DMS79 treated with DMSO at 0.1 percent for 48 hours (cell line): ENCODE results near the gene SLC35D1.
A peak's percentile ranks its signal among the peaks of the same experiment; 100 is the strongest.

Source experiments
- DNase-seq: peaks from one replicate; lab custom pipeline; 2025; lab: John Stamatoyannopoulos, UW

Gene SLC35D1

DNA sequence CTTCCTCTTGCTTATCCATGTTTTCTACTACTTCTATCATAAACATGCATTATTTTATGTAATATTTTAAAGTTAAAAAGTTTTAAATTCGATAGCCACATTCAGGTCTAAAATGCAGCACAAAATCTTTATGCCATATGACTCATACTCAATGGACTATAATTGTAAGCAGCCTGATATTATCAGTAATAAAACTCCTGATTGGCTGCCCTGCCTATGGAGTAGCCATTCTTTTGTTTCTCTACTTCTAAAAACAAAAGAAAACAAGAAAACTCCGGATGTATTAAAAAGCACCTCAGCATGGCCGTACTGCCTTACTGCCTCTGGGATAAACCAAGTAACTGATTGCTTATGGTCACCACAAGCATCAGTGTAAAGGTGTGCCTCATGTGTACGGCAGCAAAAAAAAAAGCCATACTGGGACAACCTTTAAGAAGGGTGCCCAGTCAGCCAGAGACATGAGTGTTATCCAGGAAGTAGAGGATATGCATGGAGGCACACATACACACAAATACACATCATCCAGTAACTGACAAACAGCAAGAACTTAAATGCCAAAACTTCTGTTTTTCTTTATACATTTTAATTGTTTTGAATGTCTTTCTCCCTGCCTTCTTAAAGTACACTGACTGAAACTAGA, 9.2 kb downstream of the SLC35D1 start:
- DNase-seq, result no peak

GRCh38 chr1:67043366-67043765, 10.6 kb downstream of the SLC35D1 start:
- DNase-seq, result no peak

GRCh38 chr1:67041841-67042503, 12.0 kb downstream of the SLC35D1 start:
- DNase-seq, result no peak

- no peak for DNase-seq
Measured at GRCh38 chr1:67040405-67040804, 13.5 kb downstream of the SLC35D1 start.

GRCh38 chr1:67031859-67032247, 22.1 kb downstream of the SLC35D1 start:
- no peak for DNase-seq

DNA sequence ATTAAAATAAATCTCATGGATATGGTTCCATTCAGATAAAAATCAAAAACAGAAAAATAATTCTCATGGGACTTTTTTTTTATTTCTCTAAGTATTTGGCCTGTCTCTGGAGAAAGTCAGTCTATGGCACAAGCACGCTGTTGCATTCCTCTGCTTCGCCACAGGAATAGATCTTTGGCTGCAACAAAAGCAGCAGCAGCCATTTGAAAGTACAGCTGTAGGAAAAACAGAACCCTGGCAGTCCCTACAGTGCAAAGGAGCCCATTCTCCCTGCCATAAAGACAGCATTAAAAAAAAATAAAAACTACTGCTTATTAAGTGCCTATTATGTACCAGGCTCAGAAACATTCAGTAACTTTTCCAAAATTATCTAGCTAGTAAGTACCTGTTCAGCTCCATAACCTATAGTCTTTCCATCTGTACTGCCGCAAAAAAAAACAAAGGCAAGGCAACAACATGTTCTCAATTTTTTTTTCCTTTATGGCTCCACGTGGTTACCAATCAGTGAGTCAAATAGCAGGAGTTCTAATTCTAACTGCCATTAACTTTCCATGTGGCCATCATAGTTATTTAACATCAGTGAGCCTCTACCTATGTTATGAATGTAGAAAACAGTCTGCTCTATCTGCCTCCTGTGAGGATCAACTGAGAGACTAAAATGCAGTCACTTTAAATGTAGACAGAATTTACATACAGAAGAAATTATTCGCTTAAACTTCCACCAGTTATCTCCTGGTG, 22.7 kb downstream of the SLC35D1 start:
- DNase-seq, result no peak

- DNase-seq, result no peak
Measured at GRCh38 chr1:67029472-67029871, 24.5 kb downstream of the SLC35D1 start.

DNA sequence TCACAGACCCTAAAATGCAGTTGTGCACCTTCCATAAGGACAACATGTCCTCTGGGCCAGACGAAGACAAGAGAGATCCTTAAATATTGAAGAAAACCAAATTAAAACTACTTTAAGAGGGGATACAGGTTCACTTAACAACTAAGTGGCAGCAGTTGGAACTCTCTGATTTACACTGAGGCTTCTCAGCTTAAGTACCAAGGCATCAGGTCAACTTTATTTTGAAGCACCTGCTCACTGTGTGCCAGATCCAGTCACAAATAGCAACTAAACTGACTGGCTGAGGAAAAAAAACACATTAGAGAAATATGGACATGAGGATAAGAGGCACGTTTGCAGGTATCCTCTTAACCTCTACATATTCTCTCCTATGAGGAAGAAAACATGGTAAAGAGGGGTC, 33.2 kb downstream of the SLC35D1 start:
- DNase-seq, result no peak

DNA sequence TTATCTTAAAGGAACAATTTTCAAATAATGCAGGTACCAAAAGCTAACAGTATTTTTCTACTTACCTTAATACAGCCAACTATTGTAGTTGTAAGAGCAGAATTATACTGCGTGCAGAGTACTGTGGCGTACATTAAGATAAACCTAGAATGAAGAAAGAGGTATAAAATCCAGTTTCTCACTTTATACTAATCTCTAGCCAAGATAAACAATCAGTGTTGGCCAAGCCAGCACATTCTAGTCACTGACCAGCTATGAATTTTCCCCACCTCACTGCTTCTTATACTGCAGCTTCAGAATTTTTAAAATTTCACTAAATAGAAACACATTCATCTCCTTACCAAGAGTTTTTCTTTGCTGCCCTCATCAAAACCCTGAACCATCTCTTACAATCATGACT, 33.6 kb downstream of the SLC35D1 start:
- DNase-seq, result no peak

DNA sequence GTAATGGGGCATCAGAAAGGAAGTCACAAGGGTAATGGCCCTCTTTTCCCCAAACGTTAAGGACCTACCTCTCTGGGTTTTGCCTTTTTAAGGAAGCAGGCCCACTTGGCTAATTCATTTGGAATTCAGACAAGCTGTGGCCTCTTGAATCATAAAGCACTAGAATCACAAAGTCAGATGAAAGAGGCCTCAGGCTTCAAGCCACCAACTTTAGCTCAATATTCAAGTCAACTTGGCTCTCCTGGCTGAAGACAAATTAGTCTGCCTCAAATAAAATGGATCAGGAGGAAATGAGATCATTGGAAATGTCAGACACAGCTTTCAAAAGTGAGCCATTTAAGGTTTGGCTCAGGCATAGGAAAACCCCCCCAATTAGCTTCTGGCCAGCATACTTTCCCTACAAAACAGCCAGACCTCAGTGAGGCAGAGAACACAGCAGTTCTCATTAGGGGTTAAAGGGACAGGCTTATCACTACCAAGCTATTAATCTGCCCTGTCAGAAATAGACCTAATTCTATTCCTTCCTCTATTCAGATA, 34.3 kb downstream of the SLC35D1 start:
- no peak for DNase-seq

- DNase-seq, result no peak
Measured at GRCh38 chr1:67019121-67019520, 34.8 kb downstream of the SLC35D1 start.

- no peak for DNase-seq
Measured at GRCh38 chr1:67018574-67018973, 35.4 kb downstream of the SLC35D1 start.

DNA sequence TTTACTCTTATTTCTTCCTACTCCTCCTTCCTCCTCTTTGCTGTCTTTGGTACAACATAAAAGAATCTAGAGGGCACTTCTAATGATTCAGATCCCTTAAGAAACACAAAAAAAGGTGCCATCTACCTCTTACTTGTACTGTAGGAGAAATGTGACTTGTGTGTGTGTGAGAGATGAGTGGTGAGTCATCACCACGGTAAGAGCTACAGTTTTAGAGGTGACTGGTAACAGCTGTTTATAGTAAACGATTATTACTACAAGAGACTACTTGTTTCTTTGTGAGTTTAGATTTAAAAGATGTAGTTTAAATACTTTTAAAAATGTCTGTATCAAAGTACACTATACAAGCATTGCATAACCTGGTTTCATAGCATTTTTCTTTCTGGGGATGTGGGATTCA, 40.4 kb downstream of the SLC35D1 start:
- no peak for DNase-seq

DNA sequence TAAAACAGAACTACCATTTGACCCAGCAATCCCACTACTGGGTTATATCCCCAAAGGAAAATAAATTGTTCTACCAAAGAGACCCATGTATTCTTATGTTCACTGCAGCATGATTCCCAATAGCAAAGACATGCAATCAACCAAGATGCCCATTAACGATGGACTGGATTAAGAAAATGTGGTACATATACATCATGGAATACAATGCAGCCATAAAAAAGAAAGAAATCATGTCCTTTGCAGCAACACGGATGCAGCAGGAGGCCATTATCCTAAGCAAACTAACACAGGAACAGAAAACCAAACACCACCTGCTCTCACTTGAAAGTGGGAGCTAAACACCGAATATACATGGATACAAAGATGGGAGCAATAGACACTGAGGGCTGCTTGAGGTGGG, 44.2 kb downstream of the SLC35D1 start:
- DNase-seq, result no peak

DNA sequence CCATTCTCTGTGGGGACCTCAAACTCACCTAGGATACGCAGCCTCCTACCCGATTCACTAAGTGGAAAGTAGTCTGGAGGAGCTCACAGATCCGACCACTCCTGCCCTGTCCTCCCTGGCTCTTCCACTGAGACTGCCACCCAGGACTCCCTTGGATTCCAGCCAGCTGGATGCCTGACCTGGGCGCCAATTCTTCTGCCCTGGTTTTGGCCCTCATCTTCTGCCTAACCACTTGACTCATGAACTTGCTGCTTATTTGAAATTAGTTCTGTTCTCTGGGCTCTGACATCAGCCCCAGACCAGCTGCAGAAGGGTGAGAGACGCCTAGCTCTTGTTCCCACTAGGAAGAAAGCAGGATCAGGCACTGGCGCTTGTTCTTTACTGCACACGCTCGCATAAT, 48.9 kb downstream of the SLC35D1 start:
- no peak for DNase-seq

- no peak for DNase-seq
Measured at GRCh38 chr1:67004176-67004575, 49.8 kb downstream of the SLC35D1 start.

DNA sequence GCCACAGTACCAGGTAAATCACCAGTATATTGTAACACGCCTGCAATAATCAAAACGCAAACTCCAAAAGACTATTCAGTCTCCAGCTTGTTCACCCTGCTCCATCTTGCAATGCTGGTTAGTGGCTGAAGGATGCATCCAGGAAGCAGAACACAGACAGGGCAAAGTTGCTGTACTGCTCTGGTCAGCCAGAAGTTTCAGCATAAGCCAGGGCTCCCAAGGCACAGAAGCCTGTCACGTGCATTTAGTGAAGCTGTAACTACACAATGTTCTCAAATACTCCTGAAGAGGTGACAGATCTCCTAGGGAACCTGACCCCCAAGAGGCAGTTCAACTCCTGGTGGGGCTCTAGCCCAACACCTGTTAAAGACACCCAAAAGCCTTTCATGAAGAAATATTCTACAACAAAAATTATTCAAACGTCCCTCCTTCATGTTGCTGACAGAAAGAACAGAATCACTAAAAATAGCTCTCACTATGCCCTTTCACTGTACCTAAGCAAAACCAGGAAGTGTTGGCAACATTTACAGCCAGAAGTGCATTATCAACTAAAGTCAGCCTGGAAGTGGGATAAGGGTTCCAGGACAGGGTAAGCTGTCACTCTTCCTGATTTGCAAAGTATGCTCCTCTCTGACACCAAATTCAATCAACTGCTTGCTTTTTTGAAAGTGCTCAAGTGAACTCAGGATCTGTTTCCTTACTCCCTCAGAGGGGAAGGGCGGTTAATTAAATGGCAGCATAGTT, 52.1 kb downstream of the SLC35D1 start:
- no peak for DNase-seq

- no peak for DNase-seq
Measured at GRCh38 chr1:66999640-67000400, 54.1 kb downstream of the SLC35D1 start.

GRCh38 chr1:66998972-66999371, 55.0 kb downstream of the SLC35D1 start:
- no peak for DNase-seq

- DNase-seq, result peak; percentile 20
Measured at GRCh38 chr1:66996018-66996682, 57.8 kb downstream of the SLC35D1 start.

- no peak for DNase-seq
Measured at GRCh38 chr1:66993076-66993475, 60.9 kb downstream of the SLC35D1 start.
